Cardiac muscle cell (in vitro differentiated cells and primary cell): ENCODE data around the gene DNAH11. TPM values are rescaled to one million over a fixed set of nuclear protein-coding genes. Genes with fewer than 3 reads are reported as not detected.

Experiments used
- DNase-seq, 2 donors: peaks; one replicate each; pipeline versions ENCODE4 v3.0.0 to v3.0.0-alpha.2; 2010 to 2017; ENCODE audit warnings: low read depth in 1 of 2, low spot score in 1 of 2
- H3K27ac ChIP-seq: fragments of 200-600 bp; sonication (generic); 2 replicates; pipeline ENCODE4 v1.5.1; 2016
- H3K27me3 ChIP-seq: fragments of 200-600 bp; sonication (generic); 2 replicates; pipeline ENCODE4 v1.6.0; 2016; ENCODE audit warnings: control low read depth
- H3K36me3 ChIP-seq: fragments of 200-600 bp; sonication (generic); 2 replicates; pipeline ENCODE4 v1.5.1; 2016; ENCODE audit warnings: control low read depth
- H3K4me1 ChIP-seq: fragments of 200-600 bp; sonication (generic); 2 replicates; pipeline ENCODE4 v1.8.1; 2017; ENCODE audit warnings: low read depth, mild to moderate bottlenecking, mixed run types
- H3K4me3 ChIP-seq: fragments of 200-600 bp; sonication (generic); 2 replicates; pipeline ENCODE4 v1.5.1; 2016; ENCODE audit warnings: mild to moderate bottlenecking
- H3K9me3 ChIP-seq: fragments of 200-600 bp; sonication (generic); 2 replicates; pipeline ENCODE4 v1.5.1; 2017; ENCODE audit warnings: low read depth, mild to moderate bottlenecking, control low read depth
- polyA plus RNA-seq: library from polyadenylated mRNA; unstranded; fragments of >200 nt; fragmentation: Nextera tagmentation; extraction: Ambion mirVana; gene quantifications from 2 replicates; pipeline ENCODE4 v1.2.1, GENCODE V29; 2016
- total RNA-seq: library from RNA; depleted of rRNA; stranded (reverse); fragments of >200 nt; gene quantifications from 2 replicates; pipeline ENCODE4 v1.2.3, GENCODE V29; 2016
- TF ChIP-seq, protein P1 (sequence below): IDR thresholded peaks from 2 replicates; pipeline ENCODE4 v1.5.1; 2012; ENCODE audit warnings: low read depth, mild to moderate bottlenecking, low read length

DNAH11 gene
- total and polyA plus RNA-seq, 2 experiments from 2014 or later, result 0.60 to 1.9 TPM

DNA sequence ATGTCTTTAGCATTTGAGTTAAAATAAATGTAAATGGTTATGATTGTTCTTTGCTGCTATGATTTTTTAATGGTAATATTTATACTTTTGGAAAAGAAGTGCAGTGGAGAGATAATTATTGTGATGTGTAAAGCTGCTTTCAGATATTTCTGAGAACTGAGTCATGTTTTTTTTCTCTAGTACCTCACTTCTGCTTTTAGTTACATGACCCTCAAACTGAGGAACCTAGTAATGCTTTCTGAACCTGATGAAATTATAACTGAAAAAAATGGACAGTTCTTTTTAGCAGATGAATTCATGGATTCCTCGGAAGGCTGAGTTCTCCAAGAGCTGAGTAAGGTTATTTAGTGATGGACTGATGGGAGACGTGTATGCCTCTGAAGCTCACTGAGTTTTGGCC, 235.1 kb downstream of the DNAH11 start:
- no peaks in the 10 kb centered on the region for H3K9me3 ChIP-seq
- peaks cover 5% of the 10 kb centered on the region for H3K4me1 ChIP-seq
- TF ChIP-seq, protein P1, sequence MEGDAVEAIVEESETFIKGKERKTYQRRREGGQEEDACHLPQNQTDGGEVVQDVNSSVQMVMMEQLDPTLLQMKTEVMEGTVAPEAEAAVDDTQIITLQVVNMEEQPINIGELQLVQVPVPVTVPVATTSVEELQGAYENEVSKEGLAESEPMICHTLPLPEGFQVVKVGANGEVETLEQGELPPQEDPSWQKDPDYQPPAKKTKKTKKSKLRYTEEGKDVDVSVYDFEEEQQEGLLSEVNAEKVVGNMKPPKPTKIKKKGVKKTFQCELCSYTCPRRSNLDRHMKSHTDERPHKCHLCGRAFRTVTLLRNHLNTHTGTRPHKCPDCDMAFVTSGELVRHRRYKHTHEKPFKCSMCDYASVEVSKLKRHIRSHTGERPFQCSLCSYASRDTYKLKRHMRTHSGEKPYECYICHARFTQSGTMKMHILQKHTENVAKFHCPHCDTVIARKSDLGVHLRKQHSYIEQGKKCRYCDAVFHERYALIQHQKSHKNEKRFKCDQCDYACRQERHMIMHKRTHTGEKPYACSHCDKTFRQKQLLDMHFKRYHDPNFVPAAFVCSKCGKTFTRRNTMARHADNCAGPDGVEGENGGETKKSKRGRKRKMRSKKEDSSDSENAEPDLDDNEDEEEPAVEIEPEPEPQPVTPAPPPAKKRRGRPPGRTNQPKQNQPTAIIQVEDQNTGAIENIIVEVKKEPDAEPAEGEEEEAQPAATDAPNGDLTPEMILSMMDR, result no peak
- no peak overlapping the region for H3K27ac ChIP-seq
- H3K27me3 ChIP-seq, result peaks cover 18% of the 10 kb centered on the region
- no peaks in the 10 kb centered on the region for H3K36me3 ChIP-seq
- no peak for DNase-seq
- no peak overlapping the region for H3K4me3 ChIP-seq

DNA sequence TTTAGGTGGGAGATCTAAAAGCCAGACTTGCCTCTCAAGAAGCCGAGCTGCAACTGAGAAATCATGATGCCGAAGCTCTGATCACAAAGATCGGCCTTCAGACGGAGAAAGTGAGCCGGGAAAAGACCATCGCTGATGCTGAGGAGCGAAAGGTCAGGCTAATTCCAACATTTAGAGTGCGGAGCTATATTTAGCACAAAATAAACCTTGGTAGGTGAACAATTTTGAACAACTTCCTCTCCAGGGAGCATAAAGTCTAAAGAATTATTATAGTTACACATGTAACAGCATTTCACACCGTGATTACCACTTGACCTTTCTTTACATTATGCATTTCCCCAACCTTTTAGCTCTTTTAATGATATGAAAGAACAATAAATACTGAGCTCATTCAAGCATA, 236.1 kb downstream of the DNAH11 start:
- TF ChIP-seq, protein P1, result no peak
- H3K27me3 ChIP-seq, result peaks cover 15% of the 10 kb centered on the region
- H3K4me1 ChIP-seq, result no peaks in the 10 kb centered on the region
- DNase-seq, result no peak
- H3K4me3 ChIP-seq, result no peak overlapping the region
- no peaks in the 10 kb centered on the region for H3K36me3 ChIP-seq
- no peaks in the 10 kb centered on the region for H3K9me3 ChIP-seq
- no peak overlapping the region for H3K27ac ChIP-seq

DNA sequence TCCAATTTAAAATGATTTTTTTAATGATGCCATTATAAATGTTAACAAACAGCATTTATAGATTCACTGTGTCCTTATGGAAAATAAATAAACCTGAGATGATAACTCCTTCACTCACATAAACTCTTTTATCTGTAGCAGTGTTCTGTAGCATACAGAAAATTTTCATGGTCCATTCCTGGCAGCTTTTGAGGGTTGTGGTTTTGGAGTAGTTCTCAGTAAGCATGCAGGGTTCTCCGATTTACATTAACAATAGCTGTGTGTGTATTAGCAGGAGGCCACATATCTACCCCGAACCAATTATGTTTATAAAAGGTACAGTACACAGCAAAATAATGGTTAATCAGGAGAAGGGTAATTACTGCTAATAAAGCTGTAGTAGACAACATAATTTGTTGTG, 240.2 kb downstream of the DNAH11 start:
- TF ChIP-seq, protein P1, result no peak
- no peak overlapping the region for H3K27ac ChIP-seq
- H3K9me3 ChIP-seq, result no peaks in the 10 kb centered on the region
- no peak overlapping the region for H3K4me3 ChIP-seq
- no peaks in the 10 kb centered on the region for H3K36me3 ChIP-seq
- H3K27me3 ChIP-seq, result no peaks in the 10 kb centered on the region
- H3K4me1 ChIP-seq, result no peaks in the 10 kb centered on the region
- no peak for DNase-seq

DNA sequence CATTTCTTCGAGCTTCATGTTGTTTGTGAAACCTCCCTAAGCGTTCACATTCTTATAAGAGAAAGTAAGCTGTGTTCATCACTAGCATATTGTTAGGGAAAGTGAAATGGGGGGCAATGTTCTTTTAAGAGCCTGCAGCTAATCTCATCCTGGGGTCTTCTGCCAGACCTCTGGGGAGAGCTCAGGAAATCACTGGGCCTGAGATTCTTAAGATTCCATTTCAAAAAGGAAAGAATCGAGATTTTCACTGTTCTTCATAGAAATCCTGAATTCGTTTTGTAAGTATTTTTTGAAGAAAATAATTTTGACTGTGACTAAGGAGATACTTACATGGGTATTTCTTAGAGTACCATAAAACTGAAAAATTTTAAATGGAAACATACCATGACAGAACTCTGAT, 242.2 kb downstream of the DNAH11 start:
- Histone ChIP-seq H3K27ac (no peak overlapping the region), H3K4me1 (no peaks in the 10 kb centered on the region), H3K27me3 (no peaks in the 10 kb centered on the region), H3K4me3 (no peak overlapping the region), H3K36me3 (no peaks in the 10 kb centered on the region), H3K9me3 (no peaks in the 10 kb centered on the region)
- TF ChIP-seq, protein P1, result no peak
- DNase-seq, result no peak

DNA sequence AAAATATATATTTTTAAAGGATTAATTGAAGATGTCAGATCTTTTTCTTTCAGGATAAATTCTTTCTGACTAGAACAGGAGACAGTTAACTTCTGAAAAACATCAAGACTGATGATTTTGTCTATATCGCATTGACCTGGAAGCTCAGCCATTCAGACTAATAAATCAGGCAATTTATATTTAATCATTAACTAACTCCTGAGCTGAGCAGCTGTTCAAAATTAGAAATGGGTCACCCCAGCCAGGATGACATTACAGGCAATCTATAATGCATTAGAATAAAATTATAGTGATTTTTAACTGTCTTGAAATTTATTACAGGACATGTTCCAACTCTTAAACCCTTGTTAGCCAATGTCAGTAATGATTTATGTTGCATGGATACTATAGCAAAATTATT, 263.0 kb downstream of the DNAH11 start:
- no peak for DNase-seq
- no peaks in the 10 kb centered on the region for H3K27me3 ChIP-seq
- no peaks in the 10 kb centered on the region for H3K9me3 ChIP-seq
- TF ChIP-seq, protein P1, result no peak
- H3K4me3 ChIP-seq, result no peak overlapping the region
- H3K36me3 ChIP-seq, result no peaks in the 10 kb centered on the region
- no peak overlapping the region for H3K27ac ChIP-seq
- no peaks in the 10 kb centered on the region for H3K4me1 ChIP-seq

DNA sequence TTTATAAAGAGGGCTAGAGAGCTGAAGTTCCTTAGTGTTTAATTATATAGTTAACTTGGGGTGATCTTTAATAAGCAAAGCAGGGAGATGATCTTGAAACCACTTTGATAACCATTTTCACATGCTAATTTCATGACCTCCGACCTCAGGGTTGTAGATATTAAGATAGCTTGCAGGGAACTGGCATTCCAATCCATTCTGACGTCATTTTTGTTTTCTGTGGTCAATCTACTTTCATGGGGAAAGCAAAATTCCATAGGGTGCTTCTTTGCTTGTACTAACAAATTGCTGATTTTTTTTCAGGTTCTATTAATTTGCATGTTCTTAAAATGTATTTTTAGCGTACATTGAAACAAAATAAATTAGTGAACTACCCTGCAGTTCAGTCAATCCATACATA, 263.5 kb downstream of the DNAH11 start:
- DNase-seq, result no peak
- no peaks in the 10 kb centered on the region for H3K4me1 ChIP-seq
- H3K4me3 ChIP-seq, result no peak overlapping the region
- H3K27me3 ChIP-seq, result no peaks in the 10 kb centered on the region
- no peaks in the 10 kb centered on the region for H3K36me3 ChIP-seq
- H3K9me3 ChIP-seq, result no peaks in the 10 kb centered on the region
- TF ChIP-seq, protein P1, result no peak
- no peak overlapping the region for H3K27ac ChIP-seq
